Measurements from ENCODE around the gene DHX9.
A peak's percentile ranks its signal among the peaks of the same experiment; 100 is the strongest.

DHX9 gene

DNA sequence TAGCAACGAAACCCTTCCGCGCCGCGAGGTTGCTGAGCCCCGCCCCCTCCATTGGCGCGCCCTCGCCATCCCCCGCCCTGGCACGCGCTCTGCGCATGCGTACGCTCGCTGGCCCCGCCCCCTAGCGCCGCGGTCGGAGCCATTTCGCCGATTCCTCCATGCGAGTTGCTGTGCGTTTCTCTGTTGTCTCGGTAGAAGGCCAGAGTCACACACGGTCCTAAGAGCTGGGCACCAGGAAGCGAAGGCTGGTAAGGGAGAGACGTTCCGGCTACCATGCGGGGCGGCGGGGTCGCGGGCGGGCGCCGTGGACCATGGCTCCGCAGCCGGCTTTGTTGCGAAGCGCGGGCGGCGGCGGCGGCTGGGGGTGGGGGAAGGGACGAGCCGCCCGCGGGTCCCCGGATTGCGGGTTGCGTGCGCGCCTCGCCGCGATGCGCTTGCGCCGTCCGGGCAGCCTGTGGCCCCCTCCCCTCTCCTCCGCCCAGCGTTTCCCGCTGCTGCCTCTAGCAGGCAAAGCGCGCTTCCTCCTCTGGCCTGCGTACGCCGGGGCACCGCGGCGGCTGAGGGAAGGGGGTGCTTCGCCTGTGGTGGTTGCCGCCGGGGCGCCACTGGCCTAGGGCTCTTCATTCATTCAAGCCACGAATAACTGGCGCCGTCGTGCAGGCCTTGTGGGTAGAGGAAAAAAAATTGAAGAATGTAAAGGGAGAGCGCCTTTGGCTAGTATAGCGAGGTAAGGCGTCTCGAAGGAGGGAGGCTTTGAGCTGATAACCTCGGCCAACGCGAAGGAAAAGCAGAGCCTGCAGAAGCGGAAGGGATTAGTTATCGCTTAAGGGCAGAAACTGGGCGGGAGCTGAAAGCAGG is at the start of gene DHX9:
Gene DHX9, plus strand, starts transcription at position 139 of the 858 bp plus-strand sequence. CDS start 3,220 bp downstream, outside the sequence.
- DNase-seq: peak; percentile 99

DNA sequence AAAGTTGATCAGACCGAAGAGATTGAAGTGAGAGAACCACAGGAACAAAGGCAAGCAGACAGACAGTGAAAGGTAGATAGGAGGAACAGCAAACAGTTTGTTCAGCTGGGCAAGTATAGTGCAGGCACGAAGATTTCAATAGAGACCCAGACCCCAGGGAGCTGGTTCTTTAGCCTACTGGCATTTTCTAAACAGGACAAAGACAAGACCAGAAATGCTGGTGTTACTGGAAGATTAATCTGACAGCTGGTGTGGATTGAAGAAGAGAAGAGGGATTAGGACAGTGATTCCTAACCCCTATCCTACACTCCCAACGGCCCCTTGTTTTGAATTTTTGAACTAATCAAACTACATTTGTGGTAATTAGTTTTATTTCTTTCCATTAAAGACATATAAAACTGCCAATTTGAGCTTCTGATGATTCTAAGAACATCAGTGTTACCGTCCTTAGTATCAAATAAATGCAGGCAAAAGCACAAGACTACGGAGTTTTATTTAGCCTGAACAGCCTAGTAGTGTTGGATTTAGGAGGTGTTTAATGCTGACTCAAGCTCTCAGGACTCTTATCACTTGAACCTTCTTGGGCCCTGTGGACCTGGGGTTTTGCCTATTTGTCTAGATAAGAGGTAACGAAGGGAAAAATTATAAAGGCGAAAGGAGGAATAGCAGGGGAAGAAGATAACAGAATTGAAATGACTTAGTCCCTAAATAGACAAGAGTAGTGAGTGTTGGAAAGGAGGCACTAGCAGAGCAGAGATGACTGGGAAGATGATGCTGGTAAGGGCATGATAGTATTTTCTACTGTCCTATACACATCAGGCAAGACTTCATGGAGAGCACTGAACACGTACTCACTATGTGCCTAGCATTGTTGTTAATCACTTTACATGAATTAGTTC is 47.6 kb upstream of the DHX9 start:
- DNase-seq: no peak

DNA sequence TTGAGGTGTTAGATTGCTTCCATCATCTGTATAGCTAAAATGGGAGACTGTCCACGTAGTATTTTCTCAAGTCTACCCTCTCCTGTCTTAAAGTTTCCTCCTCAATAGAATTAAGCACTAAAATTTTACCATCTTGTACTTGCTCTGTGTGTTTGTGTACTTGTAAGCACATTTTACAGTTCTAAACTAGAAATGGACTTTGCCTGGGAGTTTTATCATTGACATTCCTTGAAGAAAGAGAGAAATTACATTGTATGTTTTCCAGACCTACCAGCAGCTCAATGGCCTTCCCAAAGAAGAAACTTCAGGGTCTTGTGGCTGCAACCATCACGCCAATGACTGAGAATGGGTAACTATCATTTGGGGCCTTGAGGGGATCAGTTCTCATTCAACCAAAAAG is 45.1 kb upstream of the DHX9 start:
- DNase-seq: no peak

DNA sequence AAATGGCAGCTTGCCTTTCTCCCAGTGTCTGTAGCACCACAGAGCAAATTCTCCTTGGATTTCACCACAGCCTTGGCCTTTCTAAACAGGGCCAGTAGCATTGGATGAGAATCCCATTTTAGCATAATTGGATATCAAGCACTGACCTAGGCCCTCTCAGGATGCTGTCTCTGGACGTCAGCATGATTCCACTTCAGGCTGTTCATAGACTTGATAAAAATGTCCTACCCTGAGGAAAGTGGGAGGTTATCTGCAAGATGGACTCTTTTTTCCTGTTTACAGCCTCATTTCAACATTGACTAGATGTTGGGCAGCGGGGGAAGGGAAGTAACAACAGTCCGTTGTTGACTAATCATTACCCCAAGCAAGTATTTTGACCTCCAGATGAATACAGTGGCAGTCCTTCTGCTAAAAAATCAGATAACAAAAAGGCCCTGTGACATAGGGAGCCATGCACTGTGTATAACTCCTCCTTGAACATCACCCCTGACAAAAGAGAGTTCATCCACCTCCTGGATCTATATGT is 44.4 kb upstream of the DHX9 start:
- DNase-seq: no peak

GRCh38 chr1:182795563-182796228 is 43.5 kb upstream of the DHX9 start:
- no peak for DNase-seq

- DNase-seq: no peak
Observed at GRCh38 chr1:182802006-182802803, 36.9 kb upstream of the DHX9 start.

- no peak for DNase-seq
Observed at GRCh38 chr1:182803846-182804245, 35.3 kb upstream of the DHX9 start.

GRCh38 chr1:182806015-182806678 is 33.0 kb upstream of the DHX9 start:
- no peak for DNase-seq

GRCh38 chr1:182807907-182808306 is 31.2 kb upstream of the DHX9 start:
- DNase-seq: no peak

GRCh38 chr1:182809414-182809957 is 29.7 kb upstream of the DHX9 start:
- DNase-seq: no peak

DNA sequence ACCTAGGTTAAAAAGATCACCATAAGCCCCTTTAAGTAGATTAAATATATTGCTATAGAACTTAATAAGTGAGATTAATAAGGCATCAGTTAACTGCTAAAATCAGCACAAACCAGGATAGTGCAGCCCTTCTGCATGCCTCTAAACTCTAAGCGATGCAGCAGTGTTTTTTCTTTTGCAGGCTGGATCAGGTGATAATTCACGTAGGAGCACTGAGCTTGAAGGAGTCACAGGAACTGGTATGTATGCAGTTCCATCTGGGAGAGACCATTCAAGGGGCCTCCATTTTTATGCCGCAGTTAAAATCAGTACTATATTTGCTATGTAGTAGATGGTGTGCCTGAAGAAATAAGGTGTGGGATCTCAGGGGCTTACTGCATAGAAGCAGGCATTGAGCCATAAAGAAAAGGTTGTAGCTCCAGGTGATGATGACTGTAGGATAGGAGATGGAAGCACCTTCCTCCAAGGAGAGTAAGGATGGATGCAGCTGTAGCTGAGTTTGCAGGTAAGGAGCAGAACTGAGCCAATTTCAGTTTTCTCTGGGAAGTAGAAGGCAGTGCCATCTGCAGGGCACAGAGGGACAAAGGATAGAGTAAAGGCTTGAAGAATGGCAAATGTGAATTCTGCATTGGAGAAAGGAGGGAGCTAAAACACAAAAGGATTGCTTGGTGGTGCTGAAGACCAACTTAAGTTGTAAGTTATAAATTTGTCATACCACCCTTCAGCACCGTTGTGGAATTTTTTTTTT is 27.0 kb upstream of the DHX9 start:
- no peak for DNase-seq

DNA sequence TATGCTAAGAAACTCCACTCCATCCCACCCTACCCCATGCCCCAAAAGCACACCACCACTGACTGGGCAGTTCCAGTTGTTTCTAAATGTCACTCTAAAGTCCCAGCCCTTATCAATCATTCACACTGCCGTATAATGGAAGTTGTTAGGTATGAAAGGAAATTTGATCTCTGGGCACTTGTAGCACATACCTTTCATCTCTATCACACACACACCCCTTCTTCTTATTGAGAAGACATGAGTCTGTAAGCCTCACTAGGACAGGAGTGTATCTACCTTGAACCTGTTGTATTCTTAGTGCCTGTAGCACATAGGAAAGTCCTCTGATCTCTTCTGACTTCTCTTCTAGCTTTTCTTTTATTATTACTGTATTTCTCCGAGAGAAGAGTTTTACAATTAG is 22.3 kb upstream of the DHX9 start:
- no peak for DNase-seq

- no peak for DNase-seq
Observed at GRCh38 chr1:182817802-182818201, 21.3 kb upstream of the DHX9 start.

DNA sequence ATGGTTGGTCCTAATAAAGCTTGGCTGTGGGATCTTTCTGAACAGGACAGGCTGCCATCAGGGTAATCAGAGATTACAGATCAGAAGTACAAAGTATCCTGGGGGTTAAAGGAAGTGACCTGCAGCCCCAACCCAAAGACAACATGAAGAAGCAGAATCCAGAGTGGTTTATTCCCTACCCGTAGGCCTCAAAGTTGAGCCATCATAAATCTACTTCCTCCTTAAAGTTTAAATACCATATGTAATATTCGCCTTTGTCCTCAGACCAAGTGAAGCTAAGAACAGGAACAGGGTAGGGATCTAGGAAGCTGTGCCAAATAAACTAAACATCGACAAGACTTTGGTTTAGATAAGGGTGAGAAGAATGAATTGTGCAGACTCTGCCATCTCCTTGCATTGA is 15.9 kb upstream of the DHX9 start:
- DNase-seq: no peak

DNA sequence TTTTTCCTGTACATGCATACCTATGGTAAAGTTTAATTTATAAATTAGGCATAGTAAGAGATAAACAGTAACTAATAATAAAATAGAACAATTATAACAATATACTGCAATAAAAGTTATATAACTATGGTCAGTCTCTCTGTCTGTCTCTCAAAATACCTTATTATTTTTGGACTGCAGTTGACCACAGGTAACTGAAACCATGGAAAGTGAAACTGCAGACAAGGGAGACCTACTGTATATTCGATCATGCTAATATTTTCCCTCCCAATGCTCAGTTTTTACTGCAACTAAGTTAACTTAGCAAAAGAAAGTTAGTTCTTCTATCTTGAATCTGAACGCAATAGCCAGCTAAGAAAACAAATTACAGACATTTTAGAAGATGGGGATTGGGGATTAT is 12.3 kb upstream of the DHX9 start:
- no peak for DNase-seq

DNA sequence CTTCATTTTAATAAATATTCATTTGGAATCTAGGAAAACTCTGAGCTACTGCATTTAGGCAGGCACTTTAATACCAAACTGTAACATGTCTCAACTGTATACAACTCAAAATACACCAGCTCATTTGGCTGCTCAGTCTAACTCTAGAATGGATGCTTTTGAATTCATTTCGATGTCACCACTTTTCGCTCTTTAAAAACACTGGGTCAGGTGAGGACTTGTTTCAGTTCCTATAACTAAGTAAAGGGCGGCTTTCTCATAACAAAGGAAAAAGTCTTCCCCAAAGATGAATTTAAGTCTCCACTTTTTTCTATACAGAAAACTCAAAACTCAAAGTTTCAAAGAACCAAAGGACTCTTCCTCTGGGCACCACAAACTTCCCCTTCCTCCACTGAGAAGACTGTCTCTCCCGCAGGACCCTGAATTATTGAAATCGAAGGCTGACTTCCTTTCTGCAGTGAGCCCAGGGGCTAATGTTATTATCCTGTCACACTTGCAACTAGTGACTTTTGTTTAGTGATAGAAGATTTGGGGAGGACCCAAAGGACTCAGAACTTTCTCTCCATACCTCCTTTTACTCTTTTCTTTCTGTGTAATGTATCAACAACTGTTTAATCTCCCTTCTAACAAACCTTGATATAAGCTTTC is 9.7 kb upstream of the DHX9 start:
- DNase-seq: no peak

GRCh38 chr1:182833271-182833670 is 5.9 kb upstream of the DHX9 start:
- DNase-seq: no peak

- no peak for DNase-seq
Observed at GRCh38 chr1:182834326-182834725, 4.8 kb upstream of the DHX9 start.

GRCh38 chr1:182835806-182836205 is 3.3 kb upstream of the DHX9 start:
- no peak for DNase-seq

- no peak for DNase-seq
Observed at GRCh38 chr1:182841368-182841988, 2.3 kb downstream of the DHX9 start.
